OCI-LY3 (cell line): ENCODE results near the gene SYT7.

Experiments used
- H2AFZ ChIP-seq: fragments of 200-600, 300-600 bp; shearing (Covaris generic); 2 replicates; pipeline ENCODE4 v1.6.0; 2014; ENCODE audit warnings: antibody characterized with exemption, low read depth, low read length
- H3K27ac ChIP-seq: fragments of 200-600, 300-600 bp; sonication (generic); 2 replicates; pipeline ENCODE4 v1.5.1; 2014; ENCODE audit warnings: mild to moderate bottlenecking, low read length, moderate library complexity, mixed read lengths
- H3K27me3 ChIP-seq: fragments of 200-600, 300-600 bp; sonication (generic); 2 replicates; pipeline ENCODE4 v1.6.1; 2014; ENCODE audit warnings: low read depth, low read length, mixed read lengths
- H3K36me3 ChIP-seq: fragments of 200-600, 300-600 bp; sonication (generic); replicated peaks from 2 replicates; pipeline ENCODE3; 2014; ENCODE audit warnings: low read depth, low read length, mixed read lengths
- H3K4me1 ChIP-seq: fragments of 300-600, 200-600 bp; sonication (generic); 2 replicates; pipeline ENCODE4 v1.6.1; 2014; ENCODE audit warnings: low read length, mixed read lengths
- H3K4me2 ChIP-seq: fragments of 200-600, 300-600 bp; sonication (generic); 2 replicates; pipeline ENCODE4 v1.6.1; 2014; ENCODE audit warnings: low read length, mixed read lengths
- H3K4me3 ChIP-seq: fragments of 300-600, 200-600 bp; sonication (generic); 2 replicates; pipeline ENCODE4 v1.5.1; 2014; ENCODE audit warnings: antibody characterized with exemption, mild to moderate bottlenecking, low read length, moderate library complexity
- H3K79me2 ChIP-seq: fragments of 300-600, 200-600 bp; shearing (Covaris generic); 2 replicates; pipeline ENCODE4 v1.6.1; 2014; ENCODE audit warnings: mild to moderate bottlenecking, low read length, mixed read lengths
- H3K9ac ChIP-seq: fragments of 300-600, 200-600 bp; shearing (Covaris generic); 2 replicates; pipeline ENCODE4 v1.6.0; 2014; ENCODE audit warnings: mild to moderate bottlenecking, low read length, moderate library complexity
- H3K9me3 ChIP-seq: fragments of 200-600, 300-600 bp; shearing (Covaris generic); 2 replicates; pipeline ENCODE4 v1.6.1; 2014; ENCODE audit warnings: low read length, mixed read lengths; ENCODE audit not compliant: insufficient read depth
- H4K20me1 ChIP-seq: fragments of 200-600, 300-600 bp; sonication (generic); 2 replicates; pipeline ENCODE4 v1.6.1; 2016; ENCODE audit warnings: low read length, mixed read lengths; ENCODE audit not compliant: insufficient read depth
- CTCF ChIP-seq: fragments of 200-600, 300-600 bp; sonication (generic); IDR thresholded peaks from 2 replicates; pipeline ENCODE4 v1.5.1; 2014; ENCODE audit warnings: antibody characterized with exemption, low read length, low read depth
- EZH2phosphoT487 ChIP-seq: fragments of 200-600 bp; shearing (Covaris generic); IDR thresholded peaks from 2 replicates; pipeline ENCODE4 v1.6.1; 2018; ENCODE audit warnings: antibody characterized with exemption, mixed run types, low read depth

Gene SYT7

GRCh38 chr11:61603667-61604066, 22.8 kb upstream of the SYT7 start:
- Histone ChIP-seq H3K36me3 (no peaks in the 10 kb centered on the region), H3K4me2 (no peak overlapping the region), H3K79me2 (no peaks in the 10 kb centered on the region), H3K9ac (no peak overlapping the region), H4K20me1 (0 out of 2 replicates have a peak, but pooled peaks cover 3% of the 10 kb centered on the region), H3K9me3 (no peaks in the 10 kb centered on the region), H3K4me3 (no peak overlapping the region), H2AFZ (no peak overlapping the region), H3K4me1 (no peaks in the 10 kb centered on the region), H3K27me3 (peaks cover 53% of the 10 kb centered on the region), H3K27ac (no peak overlapping the region)
- TF ChIP-seq CTCF, result no peak
- TF ChIP-seq EZH2phosphoT487, result no peak

- Histone ChIP-seq H3K27me3 (peaks cover 52% of the 10 kb centered on the region), H2AFZ (no peak overlapping the region), H3K9me3 (no peaks in the 10 kb centered on the region), H3K4me3 (no peak overlapping the region), H4K20me1 (0 out of 2 replicates have a peak, but pooled peaks cover 3% of the 10 kb centered on the region), H3K36me3 (no peaks in the 10 kb centered on the region), H3K4me1 (no peaks in the 10 kb centered on the region), H3K4me2 (no peak overlapping the region), H3K27ac (no peak overlapping the region), H3K79me2 (no peaks in the 10 kb centered on the region), H3K9ac (no peak overlapping the region)
- no peak for TF ChIP-seq EZH2phosphoT487
- no peak for TF ChIP-seq CTCF
Observed at GRCh38 chr11:61602775-61603569, 22.1 kb upstream of the SYT7 start.

GRCh38 chr11:61601512-61601911, 20.6 kb upstream of the SYT7 start:
- H3K9me3 ChIP-seq, result no peaks in the 10 kb centered on the region
- H3K9ac ChIP-seq, result no peak overlapping the region
- no peak overlapping the region for H3K4me2 ChIP-seq
- H3K4me1 ChIP-seq, result no peaks in the 10 kb centered on the region
- H3K79me2 ChIP-seq, result no peaks in the 10 kb centered on the region
- H3K27me3 ChIP-seq, result peaks cover 54% of the 10 kb centered on the region
- H2AFZ ChIP-seq, result no peak overlapping the region
- no peaks in the 10 kb centered on the region for H3K36me3 ChIP-seq
- no peak overlapping the region for H3K27ac ChIP-seq
- H4K20me1 ChIP-seq, result 0 out of 2 replicates have a peak, but pooled peaks cover 3% of the 10 kb centered on the region
- TF ChIP-seq CTCF (no peak), EZH2phosphoT487 (no peak)
- no peak overlapping the region for H3K4me3 ChIP-seq

- H3K27ac ChIP-seq, result no peak overlapping the region
- peaks cover 46% of the 10 kb centered on the region for H3K27me3 ChIP-seq
- no peaks in the 10 kb centered on the region for H3K9me3 ChIP-seq
- TF ChIP-seq EZH2phosphoT487 (no peak), CTCF (no peak)
- no peak overlapping the region for H3K9ac ChIP-seq
- H3K4me1 ChIP-seq, result no peaks in the 10 kb centered on the region
- H3K79me2 ChIP-seq, result no peaks in the 10 kb centered on the region
- H4K20me1 ChIP-seq, result no peaks in the 10 kb centered on the region
- no peaks in the 10 kb centered on the region for H3K36me3 ChIP-seq
- no peak overlapping the region for H2AFZ ChIP-seq
- no peak overlapping the region for H3K4me3 ChIP-seq
- H3K4me2 ChIP-seq, result no peak overlapping the region
Observed at GRCh38 chr11:61599968-61600710, 19.3 kb upstream of the SYT7 start.
